Measurements from ENCODE around the gene CCKAR.

The CCKAR gene

GRCh38 chr4:26489101-26489985 lies 941 bp downstream of the CCKAR start:
- DNase-seq, result no peak

GRCh38 chr4:26485684-26486083 lies 4.6 kb downstream of the CCKAR start:
- no peak for DNase-seq

GRCh38 chr4:26484516-26484915 lies 5.8 kb downstream of the CCKAR start:
- DNase-seq, result no peak

- DNase-seq, result no peak
Measured at GRCh38 chr4:26484032-26484515, 6.2 kb downstream of the CCKAR start.

- DNase-seq, result no peak
Measured at GRCh38 chr4:26482508-26483462, 7.5 kb downstream of the CCKAR start.

GRCh38 chr4:26478330-26478729 lies 12.0 kb downstream of the CCKAR start:
- DNase-seq, result no peak

GRCh38 chr4:26476545-26476944 lies 13.7 kb downstream of the CCKAR start:
- no peak for DNase-seq

- DNase-seq, result no peak
Measured at GRCh38 chr4:26475716-26476115, 14.6 kb downstream of the CCKAR start.

GRCh38 chr4:26474551-26474950 lies 15.7 kb downstream of the CCKAR start:
- DNase-seq, result no peak

- DNase-seq, result no peak
Measured at GRCh38 chr4:26473893-26474292, 16.4 kb downstream of the CCKAR start.

GRCh38 chr4:26471890-26472289 lies 18.4 kb downstream of the CCKAR start:
- DNase-seq, result no peak

GRCh38 chr4:26468977-26469376 lies 21.3 kb downstream of the CCKAR start:
- DNase-seq, result no peak

GRCh38 chr4:26468283-26468949 lies 21.9 kb downstream of the CCKAR start:
- DNase-seq, result no peak

- no peak for DNase-seq
Measured at GRCh38 chr4:26467724-26468123, 22.6 kb downstream of the CCKAR start.

GRCh38 chr4:26466578-26467270 lies 23.6 kb downstream of the CCKAR start:
- DNase-seq, result no peak

GRCh38 chr4:26464420-26465095 lies 25.7 kb downstream of the CCKAR start:
- no peak for DNase-seq

GRCh38 chr4:26463386-26463785 lies 26.9 kb downstream of the CCKAR start:
- DNase-seq, result no peak

GRCh38 chr4:26462874-26463273 lies 27.4 kb downstream of the CCKAR start:
- DNase-seq, result no peak

- DNase-seq, result no peak
Measured at GRCh38 chr4:26459756-26460530, 30.3 kb downstream of the CCKAR start.

GRCh38 chr4:26459054-26459755 lies 31.1 kb downstream of the CCKAR start:
- DNase-seq, result peak; percentile 0

All from DMS153 (cell line).